Nephron progenitor cell (in vitro differentiated cells): Measurements from ENCODE around the gene RHOT2.
A peak's percentile ranks its signal among the peaks of the same experiment; 100 is the strongest.

Experiments used
- DNase-seq: peaks from one replicate; pipeline ENCODE4 v3.0.0; 2021
- H3K27ac Mint-ChIP-seq: 2 replicates; pipeline ENCODE4 v1.8.0; 2021; ENCODE audit warnings: mild to moderate bottlenecking, moderate library complexity, mixed read lengths
- H3K27me3 Mint-ChIP-seq: 2 replicates; pipeline ENCODE4 v1.8.0; 2021; ENCODE audit warnings: mild to moderate bottlenecking, low read depth, mixed read lengths; ENCODE audit not compliant: poor library complexity
- H3K36me3 Mint-ChIP-seq: 2 replicates; pipeline ENCODE4 v1.8.0; 2021; ENCODE audit warnings: low read depth, mixed read lengths
- H3K4me1 Mint-ChIP-seq: 2 replicates; pipeline ENCODE4 v1.8.0; 2021; ENCODE audit warnings: mixed read lengths
- H3K4me3 Mint-ChIP-seq: 2 replicates; pipeline ENCODE4 v1.8.0; 2021; ENCODE audit warnings: mild to moderate bottlenecking, moderate library complexity, mixed read lengths
- H3K9me3 Mint-ChIP-seq: 2 replicates; pipeline ENCODE4 v1.8.0; 2021; ENCODE audit warnings: mild to moderate bottlenecking, moderate library complexity, mixed read lengths
- CTCF ChIP-seq: fragments of 200-600 bp; sonication (generic); IDR thresholded peaks from 2 replicates; pipeline ENCODE4 v1.5.0; 2021; ENCODE audit warnings: antibody characterized with exemption

Gene RHOT2

GRCh38 chr16:649631-650030 is 18.3 kb upstream of the RHOT2 start:
- DNase-seq, result no peak
- Mint-ChIP-seq H3K4me3 (peak overlapping the region; percentile 76), H3K27me3 (no peaks in the 10 kb centered on the region), H3K36me3 (peaks cover 2% of the 10 kb centered on the region), H3K4me1 (peaks cover 28% of the 10 kb centered on the region), H3K9me3 (no peaks in the 10 kb centered on the region), H3K27ac (no peak overlapping the region)
- no peak for TF ChIP-seq CTCF

GRCh38 chr16:651844-652243 is 16.1 kb upstream of the RHOT2 start:
- Mint-ChIP-seq H3K4me1 (peaks cover 20% of the 10 kb centered on the region), H3K27me3 (no peaks in the 10 kb centered on the region), H3K9me3 (no peaks in the 10 kb centered on the region), H3K4me3 (no peak overlapping the region), H3K36me3 (no peaks in the 10 kb centered on the region), H3K27ac (no peak overlapping the region)
- DNase-seq, result no peak
- no peak for TF ChIP-seq CTCF

DNA sequence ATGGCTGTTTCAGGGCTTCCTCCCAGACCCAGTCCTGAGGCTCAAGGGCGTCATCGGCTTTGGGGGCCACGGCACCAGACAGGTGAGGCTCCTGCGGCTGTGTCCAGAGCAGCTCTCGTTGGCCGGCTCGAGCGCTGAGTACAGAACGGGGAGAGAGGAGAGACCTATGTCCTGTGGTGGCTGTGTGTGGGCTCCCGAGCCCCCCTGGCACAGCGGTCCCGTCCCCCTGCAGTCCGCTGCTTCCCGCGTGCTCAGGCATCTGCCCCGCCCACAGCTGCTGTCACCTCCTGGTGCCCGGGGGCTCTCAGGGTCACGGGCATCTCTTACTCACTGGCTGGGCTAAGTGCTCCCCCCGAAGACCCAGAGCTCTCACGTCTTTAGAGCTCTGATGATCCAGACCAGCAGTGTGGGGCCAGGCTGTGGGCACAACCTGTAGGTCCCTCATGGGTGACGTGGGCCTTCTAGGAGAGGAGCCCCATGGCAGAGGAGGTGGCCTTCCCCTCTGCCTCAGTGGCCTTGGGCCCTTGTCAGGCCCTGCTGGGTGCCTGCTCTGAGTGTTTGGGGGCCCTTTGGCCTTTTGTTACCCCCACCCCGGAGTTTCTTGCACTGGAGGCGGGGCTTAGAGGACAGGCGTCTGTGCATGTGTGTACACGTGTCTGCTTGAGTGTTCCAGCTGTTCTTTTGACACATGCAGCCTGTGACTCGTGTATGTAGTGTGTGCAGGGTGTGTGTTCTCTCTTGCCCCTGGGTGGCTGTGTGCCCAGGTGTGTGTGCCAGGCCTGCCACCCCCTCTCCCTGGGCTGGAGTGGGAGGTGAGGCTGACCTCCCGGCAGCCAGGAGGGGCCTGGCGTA is 15.3 kb upstream of the RHOT2 start:
- no peaks in the 10 kb centered on the region for H3K9me3 Mint-ChIP-seq
- H3K4me3 Mint-ChIP-seq, result no peak overlapping the region
- no peaks in the 10 kb centered on the region for H3K27me3 Mint-ChIP-seq
- no peak overlapping the region for H3K27ac Mint-ChIP-seq
- DNase-seq, result no peak
- H3K4me1 Mint-ChIP-seq, result peaks cover 20% of the 10 kb centered on the region
- no peaks in the 10 kb centered on the region for H3K36me3 Mint-ChIP-seq
- no peak for TF ChIP-seq CTCF

DNA sequence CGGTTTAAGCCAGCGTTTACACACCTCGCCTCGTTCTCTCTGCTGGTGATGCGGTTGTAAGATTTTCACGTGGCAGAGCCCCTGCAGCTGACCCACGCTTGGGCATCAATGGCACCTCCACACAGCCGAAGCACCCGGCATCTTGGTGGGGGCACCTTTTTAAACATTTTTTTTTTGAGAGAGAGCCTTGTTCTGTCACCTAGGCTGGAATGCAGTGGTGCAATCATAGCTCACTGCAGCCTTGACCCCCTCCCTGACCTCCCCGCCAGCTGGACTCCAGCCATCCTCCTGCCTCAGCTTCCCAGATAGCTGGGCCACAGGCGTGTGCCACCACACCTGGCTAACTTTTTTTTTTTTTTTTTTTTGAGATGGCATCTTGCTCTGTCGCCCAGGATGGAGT is 13.9 kb upstream of the RHOT2 start:
- Mint-ChIP-seq H3K4me3 (no peak overlapping the region), H3K36me3 (no peaks in the 10 kb centered on the region), H3K27me3 (no peaks in the 10 kb centered on the region), H3K27ac (peak overlapping the region; percentile 95), H3K4me1 (peaks cover 11% of the 10 kb centered on the region), H3K9me3 (no peaks in the 10 kb centered on the region)
- no peak for DNase-seq
- no peak for TF ChIP-seq CTCF

DNA sequence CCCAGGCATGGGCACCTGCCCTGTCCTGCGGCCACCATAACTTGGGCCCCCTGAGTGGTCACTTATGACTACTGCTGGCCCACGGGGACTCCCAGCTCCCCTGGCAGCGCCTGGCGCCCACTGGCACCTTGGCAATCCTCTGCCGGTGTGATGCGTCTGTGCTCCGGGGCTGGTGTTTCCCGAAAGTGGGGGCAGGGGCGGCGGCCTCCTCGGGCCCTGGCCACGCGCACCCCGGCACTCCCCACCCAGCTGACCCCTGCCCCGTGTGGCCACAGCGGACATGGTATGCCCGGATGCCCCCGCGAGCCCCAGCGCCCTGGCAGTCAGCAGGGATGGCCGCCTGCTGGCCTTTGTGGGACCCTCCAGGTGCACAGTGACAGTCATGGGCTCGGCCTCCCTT is 10.4 kb upstream of the RHOT2 start:
- Mint-ChIP-seq H3K4me1 (peaks cover 13% of the 10 kb centered on the region), H3K36me3 (no peaks in the 10 kb centered on the region), H3K4me3 (no peak overlapping the region)

More for the DNA sequence above, 10.4 kb upstream of the RHOT2 start:
- no peak overlapping the region for H3K27ac Mint-ChIP-seq
- H3K9me3 Mint-ChIP-seq, result no peaks in the 10 kb centered on the region
- no peak for DNase-seq
- no peak for TF ChIP-seq CTCF
- no peaks in the 10 kb centered on the region for H3K27me3 Mint-ChIP-seq
